Measurements from ENCODE around the gene SLC9A1.

The SLC9A1 gene

DNA sequence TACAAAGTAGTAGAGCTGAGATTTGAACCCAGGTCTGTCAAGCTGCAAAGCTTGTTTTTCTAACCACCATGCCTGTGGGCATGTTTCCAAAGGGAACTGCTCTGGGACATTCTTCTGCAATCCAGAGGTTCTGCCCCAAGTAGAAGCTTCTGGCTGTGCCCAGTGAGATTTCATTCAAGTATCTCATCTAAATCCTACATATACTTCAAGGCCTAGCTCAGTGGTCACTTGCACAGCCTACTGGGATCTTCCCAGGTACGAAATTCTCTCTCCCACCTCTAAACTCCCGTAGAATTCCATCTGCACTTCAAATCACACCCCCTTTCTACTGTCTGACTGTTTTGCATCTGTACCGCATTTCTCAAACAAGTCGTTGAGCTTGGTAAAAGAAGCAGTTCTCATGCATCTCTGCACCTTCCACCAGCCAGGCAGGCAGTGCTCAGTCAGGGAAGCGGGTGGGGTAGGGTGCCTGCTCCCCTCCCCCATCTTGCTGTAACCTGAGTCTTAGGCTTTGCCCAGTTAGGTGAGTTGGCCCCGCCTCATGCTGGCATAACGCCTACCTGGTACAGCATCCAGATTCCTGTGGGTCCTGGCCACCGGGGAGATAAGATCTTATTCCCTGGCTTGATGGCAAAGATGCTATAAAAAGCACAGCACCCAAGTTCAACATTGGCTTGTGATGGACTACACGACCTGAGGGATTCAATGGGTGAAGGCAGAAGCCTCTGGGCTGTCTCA, 13.5 kb downstream of the SLC9A1 start:
- Histone ChIP-seq H3K4me3 (ENCODE audit: low read length) (no peak overlapping the region), H3K9me3 (ENCODE audit: control insufficient read depth, low read length) (no peaks in the 10 kb centered on the region), H3K4me1 (ENCODE audit: control insufficient read depth, insufficient read depth, low read length) (peaks cover 50% of the 10 kb centered on the region), H3K9ac (ENCODE audit: low read length) (no peak overlapping the region), H3K36me3 (ENCODE audit: control insufficient read depth, insufficient read depth, low read length, severe bottlenecking) (no peaks in the 10 kb centered on the region), H3K27me3 (replicated peaks; ENCODE audit: control insufficient read depth, insufficient read depth, low read length) (no peaks in the 10 kb centered on the region)
- no peak for DNase-seq (ENCODE audit: low read depth)

DNA sequence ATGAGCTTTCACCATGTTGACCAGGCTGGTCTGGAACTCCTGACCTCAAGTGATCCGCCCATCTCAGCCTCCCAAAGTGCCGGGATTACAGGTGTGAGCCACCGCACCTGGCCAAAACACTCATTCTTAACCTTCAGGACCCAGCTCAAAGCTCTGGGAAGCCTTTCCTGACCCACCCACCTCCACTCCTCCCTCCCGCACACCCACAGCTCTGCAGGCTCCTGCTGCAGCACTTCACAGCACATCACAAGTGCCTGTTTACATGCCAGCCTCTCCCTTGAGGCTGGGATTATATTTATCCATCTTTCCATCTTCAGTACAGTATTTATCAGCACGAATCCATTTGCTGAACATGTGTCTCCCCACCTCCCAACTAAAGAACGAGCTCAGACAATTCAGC, 14.9 kb downstream of the SLC9A1 start:
- Histone ChIP-seq H3K9ac (ENCODE audit: low read length) (no peak overlapping the region), H3K36me3 (ENCODE audit: control insufficient read depth, insufficient read depth, low read length, severe bottlenecking) (no peaks in the 10 kb centered on the region), H3K4me3 (ENCODE audit: low read length) (no peak overlapping the region), H3K4me1 (ENCODE audit: control insufficient read depth, insufficient read depth, low read length) (peaks cover 35% of the 10 kb centered on the region), H3K9me3 (ENCODE audit: control insufficient read depth, low read length) (no peaks in the 10 kb centered on the region), H3K27me3 (replicated peaks; ENCODE audit: control insufficient read depth, insufficient read depth, low read length) (no peaks in the 10 kb centered on the region)
- DNase-seq (ENCODE audit: low read depth), result no peak

DNA sequence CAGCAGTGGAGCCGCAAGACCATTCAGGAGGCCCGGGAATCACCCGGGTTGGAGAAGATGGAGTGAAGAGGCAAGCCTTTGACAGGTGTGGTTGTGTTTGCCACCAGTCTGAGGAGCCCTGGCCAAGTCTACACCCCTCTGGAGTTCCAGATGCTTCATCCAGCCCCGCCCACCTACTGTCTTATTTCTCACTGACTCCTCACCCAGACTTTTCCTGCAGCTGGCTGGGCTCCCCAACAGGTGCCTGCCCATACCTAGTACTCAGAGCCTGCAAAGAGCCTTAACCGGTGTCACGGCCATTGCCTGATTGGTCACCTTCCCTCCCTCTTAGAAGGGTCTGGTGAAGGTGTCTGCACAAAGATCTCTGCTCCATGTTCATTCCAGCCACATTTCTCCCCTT, 16.0 kb downstream of the SLC9A1 start:
- Histone ChIP-seq H3K4me1 (ENCODE audit: control insufficient read depth, insufficient read depth, low read length) (peaks cover 25% of the 10 kb centered on the region), H3K9me3 (ENCODE audit: control insufficient read depth, low read length) (no peaks in the 10 kb centered on the region), H3K4me3 (ENCODE audit: low read length) (no peak overlapping the region), H3K36me3 (ENCODE audit: control insufficient read depth, insufficient read depth, low read length, severe bottlenecking) (no peaks in the 10 kb centered on the region), H3K27me3 (replicated peaks; ENCODE audit: control insufficient read depth, insufficient read depth, low read length) (no peaks in the 10 kb centered on the region), H3K9ac (ENCODE audit: low read length) (no peak overlapping the region)
- no peak for DNase-seq (ENCODE audit: low read depth)

DNA sequence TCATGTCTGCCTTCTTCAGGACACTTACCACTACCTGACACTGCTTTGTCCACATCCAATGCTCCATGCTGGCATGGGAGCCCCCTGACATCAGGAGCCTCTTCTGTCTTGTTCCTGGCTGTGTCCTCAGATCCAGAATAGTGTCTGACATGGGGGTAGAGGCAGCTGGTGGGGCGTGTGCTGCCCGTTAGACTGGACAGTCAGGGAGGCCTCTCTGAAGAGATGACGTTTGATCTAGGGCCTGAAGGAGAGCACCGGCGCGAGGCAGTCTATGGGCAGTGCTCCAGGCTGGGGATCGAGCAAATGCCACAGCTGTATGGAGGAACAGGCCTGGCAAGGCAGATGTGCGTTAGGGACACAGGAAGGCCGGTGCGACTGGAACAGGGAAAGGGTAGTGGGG, 16.6 kb downstream of the SLC9A1 start:
- H3K9me3 ChIP-seq (ENCODE audit: control insufficient read depth, low read length), result no peaks in the 10 kb centered on the region
- H3K9ac ChIP-seq (ENCODE audit: low read length), result no peak overlapping the region
- H3K36me3 ChIP-seq (ENCODE audit: control insufficient read depth, insufficient read depth, low read length, severe bottlenecking), result no peaks in the 10 kb centered on the region
- H3K4me3 ChIP-seq (ENCODE audit: low read length), result no peak overlapping the region
- H3K27me3 ChIP-seq (replicated peaks; ENCODE audit: control insufficient read depth, insufficient read depth, low read length), result no peaks in the 10 kb centered on the region
- H3K4me1 ChIP-seq (ENCODE audit: control insufficient read depth, insufficient read depth, low read length), result peaks cover 19% of the 10 kb centered on the region
- no peak for DNase-seq (ENCODE audit: low read depth)

DNA sequence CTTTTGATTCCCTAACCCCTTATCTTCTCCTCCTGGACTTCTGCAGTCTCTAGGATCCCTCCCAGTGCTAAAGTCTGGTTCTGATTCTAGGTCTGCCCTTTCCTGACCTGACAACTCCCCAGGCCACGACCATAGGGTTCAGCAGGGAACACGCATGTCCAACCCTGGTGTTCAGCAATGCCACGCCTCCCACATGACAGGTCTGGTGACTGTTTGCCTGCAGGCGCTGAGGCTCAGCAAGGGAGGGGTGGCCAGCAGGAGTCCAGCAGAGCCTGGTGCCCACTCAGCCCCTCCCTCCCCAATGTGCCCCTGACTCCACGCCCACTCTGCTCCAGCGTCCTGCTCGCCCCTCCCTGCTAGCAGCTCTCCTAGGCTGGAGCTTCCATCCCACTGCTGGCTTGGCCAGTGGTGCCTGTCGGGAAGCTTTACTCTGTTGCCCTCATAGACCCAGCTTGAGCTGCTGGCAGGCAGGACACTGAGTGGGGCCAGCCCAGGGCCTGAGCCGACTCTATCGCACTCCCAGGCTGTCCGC, 17.3 kb downstream of the SLC9A1 start:
- peak; percentile 66 for DNase-seq (ENCODE audit: low read depth)
- H3K36me3 ChIP-seq (ENCODE audit: control insufficient read depth, insufficient read depth, low read length, severe bottlenecking), result no peaks in the 10 kb centered on the region

DNA sequence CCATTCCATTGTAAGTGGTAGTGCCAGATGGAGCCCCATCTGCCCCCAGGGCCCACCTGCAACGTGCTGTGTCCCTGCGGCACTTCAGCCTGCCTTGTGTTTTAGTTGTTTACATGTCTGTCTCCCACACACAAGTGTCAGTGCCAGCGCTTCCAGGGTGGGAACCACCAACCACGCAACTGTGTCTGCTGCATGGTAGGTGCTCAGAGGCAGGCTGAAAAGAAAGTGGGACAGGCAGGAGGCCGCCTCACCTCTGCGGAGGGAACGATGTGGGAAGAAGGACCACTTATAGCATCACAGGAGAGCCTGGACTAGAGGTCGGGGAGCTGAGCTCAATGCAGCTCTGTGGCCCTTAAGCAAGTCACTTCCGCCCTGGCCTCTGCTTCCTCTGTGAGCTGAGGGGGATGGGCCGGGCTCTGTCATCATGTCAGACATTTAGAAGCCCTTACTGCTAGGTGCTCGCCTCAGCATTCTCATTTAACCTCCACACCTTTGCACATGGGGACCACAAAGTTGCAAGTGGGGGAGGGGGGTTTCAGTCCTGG, 17.9 kb downstream of the SLC9A1 start:
- H3K9me3 ChIP-seq (ENCODE audit: control insufficient read depth, low read length), result no peaks in the 10 kb centered on the region
- no peak for DNase-seq (ENCODE audit: low read depth)
- H3K9ac ChIP-seq (ENCODE audit: low read length), result no peak overlapping the region
- no peaks in the 10 kb centered on the region for H3K36me3 ChIP-seq (ENCODE audit: control insufficient read depth, insufficient read depth, low read length, severe bottlenecking)
- no peak overlapping the region for H3K4me3 ChIP-seq (ENCODE audit: low read length)
- H3K4me1 ChIP-seq (ENCODE audit: control insufficient read depth, insufficient read depth, low read length), result peaks cover 8% of the 10 kb centered on the region
- H3K27me3 ChIP-seq (replicated peaks; ENCODE audit: control insufficient read depth, insufficient read depth, low read length), result no peaks in the 10 kb centered on the region

More for the DNA sequence above, 17.3 kb downstream of the SLC9A1 start:
- no peaks in the 10 kb centered on the region for H3K9me3 ChIP-seq (ENCODE audit: control insufficient read depth, low read length)
- H3K4me3 ChIP-seq (ENCODE audit: low read length), result no peak overlapping the region
- peaks cover 12% of the 10 kb centered on the region for H3K4me1 ChIP-seq (ENCODE audit: control insufficient read depth, insufficient read depth, low read length)
- no peak overlapping the region for H3K9ac ChIP-seq (ENCODE audit: low read length)
- H3K27me3 ChIP-seq (replicated peaks; ENCODE audit: control insufficient read depth, insufficient read depth, low read length), result no peaks in the 10 kb centered on the region

DNA sequence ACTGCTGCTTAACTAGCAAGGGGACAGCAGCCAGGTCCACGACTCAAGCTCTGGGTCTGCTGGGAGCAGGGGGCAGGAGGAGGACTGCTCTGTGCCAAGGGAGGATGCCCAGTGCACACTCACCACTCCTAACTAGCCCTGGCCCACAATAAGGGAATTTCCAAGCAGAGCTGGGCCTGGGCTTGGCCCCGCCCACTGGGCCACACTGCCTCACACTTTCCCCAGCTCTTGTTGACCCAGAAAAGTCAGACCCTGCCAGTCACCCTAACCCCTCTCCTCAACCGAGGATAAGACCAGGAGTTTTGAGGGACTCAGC, 18.7 kb downstream of the SLC9A1 start:
- Histone ChIP-seq H3K9me3 (ENCODE audit: control insufficient read depth, low read length) (no peaks in the 10 kb centered on the region), H3K4me3 (ENCODE audit: low read length) (no peak overlapping the region), H3K4me1 (ENCODE audit: control insufficient read depth, insufficient read depth, low read length) (no peaks in the 10 kb centered on the region), H3K36me3 (ENCODE audit: control insufficient read depth, insufficient read depth, low read length, severe bottlenecking) (no peaks in the 10 kb centered on the region), H3K27me3 (replicated peaks; ENCODE audit: control insufficient read depth, insufficient read depth, low read length) (no peaks in the 10 kb centered on the region), H3K9ac (ENCODE audit: low read length) (no peak overlapping the region)
- DNase-seq (ENCODE audit: low read depth), result no peak

DNA sequence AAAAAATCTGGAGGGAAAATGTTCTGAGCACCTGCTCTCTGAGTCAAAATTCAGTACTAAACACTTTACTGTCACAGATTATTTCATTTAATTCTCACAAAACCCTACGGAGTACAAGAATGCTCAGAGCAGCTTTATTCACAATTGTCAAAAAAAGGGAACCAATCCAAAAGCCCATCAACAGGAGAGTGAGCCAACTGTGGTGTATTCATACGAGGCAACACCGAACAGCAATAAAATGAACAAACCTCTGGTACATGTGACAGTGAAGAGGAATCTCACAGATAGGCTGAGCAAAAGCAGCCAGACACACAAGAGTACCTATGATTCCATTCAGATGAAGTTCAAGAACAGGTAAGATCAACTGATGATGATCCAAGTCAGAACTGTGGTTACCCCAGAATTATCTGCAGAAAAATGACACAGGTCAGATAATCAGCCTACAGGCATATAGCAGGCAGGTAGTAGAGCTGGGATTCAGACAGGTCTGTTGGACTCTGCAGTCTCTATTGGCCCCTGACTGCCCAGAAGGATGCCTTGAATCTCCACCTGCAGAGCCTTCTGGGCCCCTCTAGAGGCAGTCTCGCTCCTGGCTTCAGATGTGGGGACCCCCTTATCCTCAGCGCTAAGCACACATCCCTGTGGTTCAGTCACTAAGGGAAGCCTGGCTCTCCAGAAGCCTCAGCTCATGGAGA, 19.2 kb downstream of the SLC9A1 start:
- no peak for DNase-seq (ENCODE audit: low read depth)
- H3K4me3 ChIP-seq (ENCODE audit: low read length), result no peak overlapping the region
- no peaks in the 10 kb centered on the region for H3K36me3 ChIP-seq (ENCODE audit: control insufficient read depth, insufficient read depth, low read length, severe bottlenecking)
- H3K9me3 ChIP-seq (ENCODE audit: control insufficient read depth, low read length), result no peaks in the 10 kb centered on the region
- H3K9ac ChIP-seq (ENCODE audit: low read length), result no peak overlapping the region
- no peaks in the 10 kb centered on the region for H3K4me1 ChIP-seq (ENCODE audit: control insufficient read depth, insufficient read depth, low read length)
- no peaks in the 10 kb centered on the region for H3K27me3 ChIP-seq (replicated peaks; ENCODE audit: control insufficient read depth, insufficient read depth, low read length)

DNA sequence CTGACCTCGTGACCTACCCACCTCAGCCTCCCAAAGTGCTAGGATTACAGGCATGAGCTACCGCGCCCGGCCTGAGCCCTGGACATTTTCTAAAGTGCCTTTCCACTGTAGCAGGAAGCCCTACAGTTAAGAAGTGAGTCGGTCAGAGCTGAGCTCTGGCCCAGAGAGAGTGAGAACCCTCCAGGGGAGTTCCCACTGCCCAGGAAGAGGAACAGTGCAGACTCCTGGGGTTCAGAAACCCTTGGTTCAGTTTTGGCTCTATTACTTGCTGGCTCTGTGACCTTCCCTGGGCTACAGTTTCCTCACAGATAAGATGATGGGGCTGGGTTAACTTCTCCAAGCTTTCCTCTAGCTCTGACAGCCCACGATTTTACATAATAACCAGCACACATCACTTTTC, 20.9 kb downstream of the SLC9A1 start:
- Histone ChIP-seq H3K36me3 (ENCODE audit: control insufficient read depth, insufficient read depth, low read length, severe bottlenecking) (no peaks in the 10 kb centered on the region), H3K4me3 (ENCODE audit: low read length) (no peak overlapping the region), H3K9me3 (ENCODE audit: control insufficient read depth, low read length) (no peaks in the 10 kb centered on the region), H3K4me1 (ENCODE audit: control insufficient read depth, insufficient read depth, low read length) (no peaks in the 10 kb centered on the region), H3K27me3 (replicated peaks; ENCODE audit: control insufficient read depth, insufficient read depth, low read length) (no peaks in the 10 kb centered on the region), H3K9ac (ENCODE audit: low read length) (no peak overlapping the region)
- no peak for DNase-seq (ENCODE audit: low read depth)

DNA sequence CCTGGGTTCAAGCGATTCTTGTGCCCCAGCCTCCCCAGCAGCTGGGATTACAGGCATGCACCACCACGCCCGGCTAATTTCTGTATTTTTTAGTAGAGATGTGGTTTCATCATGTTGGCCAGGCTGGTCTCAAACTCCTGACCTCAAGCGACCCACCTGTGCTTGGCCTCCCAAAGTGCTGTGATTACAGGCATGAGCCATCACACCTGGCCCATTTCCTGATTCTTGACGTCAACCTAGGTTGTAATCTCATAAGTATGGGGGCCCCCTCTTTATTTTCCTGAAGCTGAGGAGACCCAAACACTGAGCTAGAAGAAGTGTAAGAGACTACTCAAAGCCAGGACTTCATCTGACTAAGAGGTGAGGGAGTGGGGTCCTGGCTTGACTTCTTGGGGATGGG, 21.8 kb downstream of the SLC9A1 start:
- no peak overlapping the region for H3K9ac ChIP-seq (ENCODE audit: low read length)
- H3K36me3 ChIP-seq (ENCODE audit: control insufficient read depth, insufficient read depth, low read length, severe bottlenecking), result peaks cover under 1% of the 10 kb centered on the region
- no peak overlapping the region for H3K4me3 ChIP-seq (ENCODE audit: low read length)
- H3K9me3 ChIP-seq (ENCODE audit: control insufficient read depth, low read length), result no peaks in the 10 kb centered on the region
- no peaks in the 10 kb centered on the region for H3K4me1 ChIP-seq (ENCODE audit: control insufficient read depth, insufficient read depth, low read length)
- H3K27me3 ChIP-seq (replicated peaks; ENCODE audit: control insufficient read depth, insufficient read depth, low read length), result no peaks in the 10 kb centered on the region
- no peak for DNase-seq (ENCODE audit: low read depth)

DNA sequence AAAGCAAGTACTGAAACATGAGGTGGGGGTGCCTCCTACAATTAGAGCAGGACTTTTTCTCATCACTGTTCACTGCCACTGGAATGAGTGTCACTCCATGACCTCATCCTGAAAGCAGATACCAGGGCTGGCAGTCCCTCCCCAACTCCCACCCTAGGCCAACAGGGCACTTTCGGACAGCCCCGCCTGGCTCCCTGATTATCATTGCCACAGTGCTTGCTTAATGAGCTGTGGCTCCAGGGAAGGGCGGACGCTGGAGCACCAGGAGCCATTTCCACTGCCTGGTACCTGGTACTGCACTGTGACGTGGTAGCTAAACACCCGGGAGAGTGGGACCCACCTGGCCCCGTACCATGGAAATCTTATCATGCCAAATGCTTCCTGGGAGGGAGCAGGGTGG, 22.3 kb downstream of the SLC9A1 start:
- Histone ChIP-seq H3K4me1 (ENCODE audit: control insufficient read depth, insufficient read depth, low read length) (no peaks in the 10 kb centered on the region), H3K4me3 (ENCODE audit: low read length) (no peak overlapping the region), H3K9me3 (ENCODE audit: control insufficient read depth, low read length) (no peaks in the 10 kb centered on the region), H3K9ac (ENCODE audit: low read length) (no peak overlapping the region), H3K36me3 (ENCODE audit: control insufficient read depth, insufficient read depth, low read length, severe bottlenecking) (peaks cover 6% of the 10 kb centered on the region), H3K27me3 (replicated peaks; ENCODE audit: control insufficient read depth, insufficient read depth, low read length) (no peaks in the 10 kb centered on the region)
- DNase-seq (ENCODE audit: low read depth), result no peak
